ENCODE data around the gene EMC10.
"Not testable (repeated sequence)": the region's sequence is repeated elsewhere in the genome, so short reads cannot be mapped to it uniquely, and the experiment has no call there.

Gene EMC10

DNA sequence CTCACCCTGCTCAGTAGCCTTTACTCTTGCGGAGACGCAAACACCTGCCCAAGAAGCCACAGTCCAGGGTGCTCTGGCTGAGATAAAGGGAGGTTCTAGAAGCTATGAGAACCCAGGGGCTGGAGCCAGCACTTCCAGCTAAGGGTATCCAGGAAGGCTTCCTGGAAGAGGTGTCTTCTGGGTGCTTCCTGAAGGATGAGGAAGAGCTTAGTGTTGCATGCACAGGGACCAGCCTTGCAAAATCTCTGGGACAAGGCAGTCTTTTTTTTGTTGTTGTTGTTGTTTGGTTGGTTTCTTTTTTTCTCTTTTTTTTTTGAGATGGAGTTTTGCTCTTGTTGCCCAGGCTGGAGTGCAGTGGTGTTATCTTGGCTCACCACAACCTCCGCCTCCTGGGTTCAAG is 23.1 kb upstream of the EMC10 start:
- DNase-seq, result no peak

DNA sequence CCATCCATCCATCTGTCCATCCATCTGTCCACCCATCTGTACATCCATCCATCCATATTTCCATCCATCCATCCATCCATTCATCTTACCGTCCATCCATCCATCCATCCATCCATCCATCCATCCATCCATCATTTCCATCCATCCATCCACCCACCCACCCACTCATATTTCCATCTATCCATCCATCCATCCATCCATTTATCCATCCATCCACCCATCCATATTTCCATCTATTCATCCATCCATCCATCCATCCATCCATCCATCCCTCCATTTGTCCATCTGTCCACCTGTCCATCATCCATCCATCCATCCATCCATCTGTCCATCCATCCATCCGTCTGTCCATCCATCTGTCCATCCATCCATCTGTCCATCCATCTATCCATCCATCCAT is 20.3 kb upstream of the EMC10 start:
- no peak for DNase-seq

DNA sequence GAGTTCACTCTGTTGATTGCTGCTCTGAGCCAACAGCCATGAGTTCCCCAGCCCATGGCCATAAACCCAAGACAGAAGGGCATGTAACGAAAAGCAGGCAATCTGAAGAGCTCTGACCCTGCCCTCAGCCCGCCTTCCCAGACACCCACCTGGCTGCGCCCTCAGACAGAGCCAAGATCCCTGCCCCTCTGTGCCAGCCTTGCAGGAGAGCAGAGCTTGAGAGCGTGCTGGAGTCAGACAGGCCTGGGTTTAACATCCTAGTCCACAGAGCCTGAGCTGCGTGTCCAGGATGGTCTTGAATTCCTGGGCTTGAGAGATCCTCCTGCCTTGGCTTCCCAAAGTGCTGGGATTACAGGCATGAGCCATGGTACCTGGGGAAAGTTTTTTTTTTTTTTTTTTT is 19.0 kb upstream of the EMC10 start:
- DNase-seq, result no peak

DNA sequence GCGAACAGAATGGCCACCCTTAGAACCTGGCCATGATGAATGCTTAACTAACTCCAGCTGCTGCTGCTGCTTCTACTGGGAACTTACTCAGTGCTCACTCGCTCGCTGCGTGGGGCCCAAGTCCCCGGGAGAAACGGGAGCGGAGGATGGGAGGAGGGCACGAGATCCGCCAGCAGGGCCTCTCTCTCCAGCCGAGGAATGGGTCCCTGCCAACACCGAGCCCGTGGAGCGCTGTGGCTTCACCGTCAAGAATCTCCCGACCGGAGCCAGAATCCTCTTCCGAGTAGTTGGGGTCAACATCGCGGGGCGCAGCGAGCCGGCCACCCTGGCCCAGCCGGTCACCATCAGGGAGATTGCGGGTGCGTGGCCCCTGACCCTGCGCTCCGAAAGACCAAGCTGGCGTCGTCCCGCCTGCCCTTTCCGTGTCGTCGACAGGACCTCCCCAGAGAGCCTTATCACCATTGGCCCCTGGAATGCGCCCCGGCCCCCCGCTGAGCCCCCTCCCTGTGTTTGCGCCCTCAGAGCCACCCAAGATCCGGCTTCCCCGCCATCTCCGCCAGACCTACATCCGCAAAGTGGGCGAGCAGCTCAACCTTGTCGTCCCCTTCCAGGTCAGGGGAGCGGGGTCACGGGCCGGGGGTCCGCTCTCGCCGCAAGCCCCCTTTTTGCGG is 17.8 kb upstream of the EMC10 start:
- no peak for DNase-seq

DNA sequence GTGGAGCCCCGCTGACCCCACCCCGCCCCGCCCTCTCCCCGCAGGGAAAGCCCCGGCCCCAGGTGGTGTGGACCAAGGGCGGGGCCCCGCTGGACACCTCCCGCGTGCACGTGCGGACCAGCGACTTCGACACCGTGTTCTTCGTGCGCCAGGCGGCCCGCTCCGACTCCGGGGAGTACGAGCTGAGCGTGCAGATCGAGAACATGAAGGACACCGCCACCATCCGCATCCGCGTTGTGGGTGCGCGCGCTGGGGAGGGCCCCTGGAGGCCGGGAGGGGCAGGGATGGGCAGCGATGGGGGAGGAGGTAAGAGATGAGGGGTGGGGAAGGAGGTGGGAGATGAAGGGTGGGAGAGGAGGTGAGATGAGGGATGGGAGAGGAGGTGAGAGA is 17.2 kb upstream of the EMC10 start:
- DNase-seq, result no peak

DNA sequence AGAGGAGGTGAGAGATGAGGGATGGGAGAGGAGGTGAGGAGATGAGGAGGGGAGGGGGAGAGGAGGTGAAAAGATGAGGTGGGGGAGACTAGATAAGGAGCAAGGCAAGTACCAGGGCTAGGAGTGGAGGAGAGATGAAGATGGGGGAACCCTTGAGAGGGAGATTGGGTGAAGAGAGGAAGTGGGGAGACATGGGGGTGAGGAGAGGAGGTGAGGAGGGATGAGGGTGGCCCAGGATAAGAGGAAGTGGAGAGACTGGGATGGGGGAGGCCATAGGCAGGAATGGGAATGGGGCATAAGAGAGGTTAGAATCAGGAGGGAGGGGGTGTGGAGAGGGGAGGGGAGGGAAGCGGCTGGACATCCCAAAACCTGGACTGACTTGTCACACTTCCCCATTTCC is 16.7 kb upstream of the EMC10 start:
- DNase-seq, result no peak

DNA sequence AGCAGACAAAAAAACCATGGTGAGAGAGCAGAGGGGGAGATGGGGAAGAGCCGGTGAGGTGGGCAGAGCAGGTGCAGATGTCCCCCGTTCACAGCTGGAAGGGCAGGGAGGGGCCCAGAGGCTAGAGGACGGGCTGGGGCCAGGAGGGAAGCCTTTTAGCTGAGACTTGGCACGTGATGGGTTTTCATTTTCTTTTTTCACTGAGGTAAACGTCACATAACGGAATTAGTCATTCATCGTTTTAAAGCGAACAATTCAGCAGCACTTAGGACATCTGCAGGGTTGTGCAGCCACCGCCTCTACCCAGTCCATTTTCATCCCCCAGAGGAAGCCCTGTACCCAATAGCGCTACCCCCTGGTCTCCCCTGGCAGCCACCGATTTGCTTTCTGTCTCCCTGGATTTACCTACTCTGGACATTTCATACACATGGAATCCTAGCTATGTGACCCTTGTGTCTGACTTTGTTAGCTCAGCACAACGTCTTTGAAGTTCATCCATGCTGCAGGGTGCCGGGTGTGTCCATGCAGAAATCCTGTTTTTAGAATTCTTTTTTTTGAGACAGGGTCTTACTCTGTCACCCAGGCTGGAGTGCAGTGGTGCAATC is 16.0 kb upstream of the EMC10 start:
- no peak for DNase-seq

DNA sequence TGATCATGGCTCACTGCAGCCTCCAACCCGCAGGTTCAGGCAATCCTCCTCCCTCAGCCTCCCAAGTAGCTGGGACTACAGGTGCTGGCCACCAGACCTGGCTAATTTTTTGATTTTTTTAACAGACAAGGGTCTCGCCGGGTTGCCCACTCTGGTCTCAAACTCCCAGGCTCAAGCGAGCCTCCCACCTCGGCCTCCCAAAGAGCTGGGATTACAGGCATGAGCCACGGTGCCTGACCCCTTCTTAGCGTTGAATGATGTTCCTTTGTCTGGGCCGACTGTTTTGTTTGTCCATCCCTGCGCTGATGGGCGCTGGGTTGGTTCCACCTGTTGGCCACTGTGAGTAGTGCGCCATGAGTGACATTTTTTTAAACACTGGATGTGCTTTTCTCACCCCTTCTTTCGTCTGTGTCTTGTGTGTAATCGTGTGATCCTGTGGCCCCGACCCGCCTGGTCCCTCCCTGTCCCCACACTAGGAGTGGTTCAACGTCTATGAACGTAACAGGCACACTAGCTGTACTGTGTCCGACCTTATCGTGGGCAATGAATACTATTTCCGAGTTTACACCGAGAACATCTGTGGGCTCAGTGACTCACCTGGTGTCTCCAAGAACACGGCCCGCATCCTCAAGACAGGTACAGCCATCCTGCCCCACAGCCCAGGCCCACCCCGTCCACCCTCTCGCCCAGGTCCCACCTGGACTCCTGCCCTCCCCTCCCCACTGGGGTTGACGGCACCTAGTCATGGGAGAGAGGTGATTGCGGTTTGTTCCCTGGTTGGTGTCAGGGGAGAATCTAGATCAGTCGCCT is 15.0 kb upstream of the EMC10 start:
- DNase-seq, result no peak

DNA sequence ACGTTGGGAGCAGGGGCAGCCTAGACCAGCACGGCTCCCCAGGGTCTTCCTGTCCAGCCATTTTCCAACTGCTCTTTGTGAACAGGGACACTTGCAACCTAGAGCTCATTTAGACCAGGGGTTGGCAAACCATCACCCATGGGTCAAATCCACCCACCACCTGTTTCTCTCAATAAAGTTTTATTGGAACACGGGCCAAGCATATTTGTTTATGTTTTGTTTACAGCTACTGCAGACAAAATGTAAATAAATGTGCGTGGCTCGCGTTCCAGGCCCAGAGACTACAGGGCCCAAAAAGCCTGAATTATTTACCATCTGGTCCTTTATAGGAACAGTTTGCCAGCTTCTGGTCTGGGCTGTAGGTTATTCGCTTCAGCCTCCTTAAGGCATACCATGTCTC is 13.3 kb upstream of the EMC10 start:
- no peak for DNase-seq

DNA sequence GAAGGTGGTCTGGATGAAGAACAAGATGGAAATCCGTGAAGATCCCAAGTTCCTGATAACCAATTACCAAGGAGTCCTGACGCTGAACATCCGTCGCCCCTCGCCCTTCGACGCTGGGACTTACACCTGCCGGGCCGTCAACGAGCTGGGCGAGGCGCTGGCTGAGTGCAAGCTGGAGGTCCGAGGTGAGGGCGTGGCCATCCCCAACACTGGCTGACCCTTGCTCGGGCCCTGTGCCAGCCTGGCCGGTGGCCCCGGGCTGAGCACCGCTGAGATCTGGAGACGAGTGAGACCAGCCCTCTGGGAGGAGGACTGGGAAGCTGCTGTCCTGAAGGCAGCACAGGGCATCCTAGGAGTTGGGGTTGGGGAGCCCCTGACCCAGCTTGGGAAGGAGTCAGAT is 12.0 kb upstream of the EMC10 start:
- no peak for DNase-seq

DNA sequence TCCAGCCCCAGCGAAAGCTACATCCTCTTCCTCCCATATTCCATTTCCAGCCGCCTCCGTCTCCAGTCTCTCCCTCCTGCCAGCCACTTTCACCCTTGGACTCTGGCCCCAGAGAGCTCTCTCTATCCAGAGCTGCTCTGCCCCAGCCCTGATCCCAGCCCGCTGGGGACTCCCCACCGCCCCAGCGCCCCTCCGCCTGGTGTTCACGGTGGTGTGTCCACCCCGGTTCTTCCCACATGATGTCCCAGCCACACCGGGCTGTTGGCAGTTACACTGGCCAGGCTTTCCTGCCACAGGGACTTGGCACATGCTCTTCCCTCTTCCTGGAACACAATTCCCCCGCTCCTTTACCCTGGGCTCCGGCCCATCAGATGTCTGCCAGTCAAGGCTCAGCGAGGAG is 11.3 kb upstream of the EMC10 start:
- DNase-seq, result no peak

DNA sequence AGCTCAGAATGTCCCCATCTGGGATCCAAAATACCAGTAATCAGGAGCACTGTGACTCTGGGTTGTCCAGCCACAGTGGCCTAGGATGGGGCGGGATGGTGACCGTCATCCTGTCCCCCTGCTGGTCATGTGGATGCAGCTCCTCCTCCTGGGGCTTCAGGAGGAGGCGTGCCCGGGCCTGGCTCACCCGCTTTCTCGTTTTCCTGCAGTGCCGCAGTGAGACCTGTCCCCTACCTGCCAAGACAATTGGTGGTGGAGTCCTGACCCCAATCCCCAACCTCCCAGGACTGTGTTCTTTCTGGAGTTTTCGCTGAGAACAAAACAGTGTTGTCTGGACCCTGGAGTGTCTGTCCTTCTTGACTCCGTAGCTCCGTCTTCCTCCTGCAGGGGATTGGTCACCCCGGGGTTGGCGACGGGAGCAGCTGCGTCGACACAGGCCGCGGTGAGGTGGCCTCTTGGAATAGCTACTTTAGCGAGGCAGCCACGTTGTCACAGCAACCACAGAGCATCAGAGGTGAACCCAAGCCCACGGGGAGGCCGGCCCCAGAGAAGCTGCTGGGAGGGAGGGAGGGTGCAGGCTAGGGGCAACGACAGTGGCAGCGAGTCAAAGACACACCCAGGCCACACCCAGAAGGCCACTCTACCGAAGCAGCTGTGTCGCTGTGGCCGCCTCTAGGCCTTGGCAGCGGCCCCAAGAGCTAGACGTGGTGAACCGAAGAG is 10.2 kb upstream of the EMC10 start:
- no peak for DNase-seq

DNA sequence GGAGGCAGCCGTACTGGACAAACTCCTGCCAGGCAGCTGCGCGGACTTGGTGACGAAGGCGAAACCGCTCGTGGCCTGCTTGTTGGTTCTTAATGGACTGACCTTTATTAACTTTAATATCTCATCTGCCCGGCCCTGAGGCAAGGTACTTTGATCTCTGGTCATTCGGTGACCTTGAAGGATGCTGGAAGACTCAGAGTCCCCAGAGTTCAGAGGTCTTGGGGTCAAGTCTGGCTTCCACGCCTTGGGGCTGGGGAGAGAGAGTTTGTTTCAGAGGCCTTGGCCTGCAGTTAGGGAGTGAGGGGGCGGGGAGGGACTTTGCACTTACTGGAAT is 9.6 kb upstream of the EMC10 start:
- no peak for DNase-seq

DNA sequence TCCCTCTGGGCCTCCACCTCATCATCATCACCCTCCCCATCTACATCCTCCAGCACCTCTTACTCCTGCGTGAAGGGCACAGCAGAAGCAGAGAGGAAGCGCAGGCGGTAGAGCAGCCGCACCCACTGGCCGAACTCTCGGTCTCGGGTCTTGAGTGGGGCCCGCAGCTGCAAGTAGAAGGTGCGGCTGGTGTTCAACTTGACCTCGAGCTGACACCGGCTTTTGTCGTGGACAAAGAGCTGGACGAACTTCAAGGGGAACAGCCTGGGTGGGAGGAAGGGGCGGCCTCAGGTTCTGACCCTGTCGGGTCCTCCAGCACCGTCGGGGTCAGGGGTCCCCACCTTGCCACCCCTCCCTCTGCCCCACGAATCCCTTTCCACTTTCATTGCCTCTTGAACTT is 8.7 kb upstream of the EMC10 start:
- DNase-seq, result no peak

DNA sequence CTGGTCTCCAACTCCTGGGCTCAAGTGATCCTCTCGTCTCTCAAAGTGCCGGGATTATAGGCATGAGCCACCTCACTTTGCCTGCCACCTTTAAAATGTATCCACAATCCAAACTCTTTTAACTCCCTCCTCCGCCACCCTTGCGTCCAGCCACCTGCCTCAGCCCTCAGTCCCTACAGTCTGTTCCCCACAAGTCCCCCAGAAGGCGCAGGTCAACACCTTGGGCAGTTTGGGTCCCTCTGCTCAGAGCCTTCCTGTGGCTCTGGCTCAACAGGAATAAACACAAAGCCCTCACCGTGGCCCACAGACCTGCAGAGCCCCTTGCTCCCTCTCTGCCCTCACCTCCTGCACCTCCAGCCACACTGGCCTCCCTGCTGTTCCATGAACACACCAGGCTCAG is 7.5 kb upstream of the EMC10 start:
- DNase-seq, result no peak

DNA sequence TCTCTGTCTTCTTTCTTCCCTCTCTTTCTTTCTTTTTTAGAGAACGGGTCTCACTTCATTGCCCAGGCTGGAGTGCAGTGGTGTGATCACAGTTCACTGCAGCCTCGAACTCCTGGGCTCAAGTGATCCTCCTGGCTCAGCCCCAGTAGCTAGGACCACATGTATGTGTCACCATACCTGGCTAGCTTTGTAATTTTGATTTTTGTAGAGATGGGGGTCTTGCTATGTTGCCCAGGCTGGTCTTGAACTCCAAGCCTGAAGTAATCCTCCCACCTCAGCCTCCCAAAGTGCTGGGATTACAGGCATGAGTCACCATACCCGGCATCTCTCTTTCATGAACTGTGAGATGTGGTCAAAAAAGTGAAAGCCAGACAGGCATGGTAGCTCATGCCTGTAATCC is 3.0 kb upstream of the EMC10 start:
- DNase-seq, result not testable (repeated sequence)

DNA sequence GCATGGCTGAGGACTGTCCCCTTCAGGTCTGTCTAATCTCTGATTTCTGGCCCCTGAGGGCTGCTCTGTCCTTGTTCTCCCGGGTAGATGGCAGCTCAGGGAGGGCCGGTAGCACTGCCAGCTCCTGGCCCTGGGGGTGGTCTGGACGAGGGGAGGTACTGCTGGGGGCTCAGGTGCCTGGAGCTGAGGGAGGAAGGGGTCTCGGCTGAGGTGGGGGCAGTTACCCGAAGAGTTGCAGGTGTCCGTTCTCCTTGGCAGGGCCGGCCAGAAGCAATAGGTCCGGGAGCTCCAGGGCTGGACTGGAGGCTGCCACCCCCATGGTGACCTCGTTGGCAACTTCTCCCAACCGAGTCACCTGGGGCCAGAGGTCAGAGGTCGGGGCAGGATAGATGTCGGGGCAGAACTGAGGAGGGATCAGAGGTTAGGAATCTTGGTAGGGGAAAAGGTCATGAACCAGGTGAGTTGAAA is 1.2 kb upstream of the EMC10 start:
- DNase-seq, result no peak

DNA sequence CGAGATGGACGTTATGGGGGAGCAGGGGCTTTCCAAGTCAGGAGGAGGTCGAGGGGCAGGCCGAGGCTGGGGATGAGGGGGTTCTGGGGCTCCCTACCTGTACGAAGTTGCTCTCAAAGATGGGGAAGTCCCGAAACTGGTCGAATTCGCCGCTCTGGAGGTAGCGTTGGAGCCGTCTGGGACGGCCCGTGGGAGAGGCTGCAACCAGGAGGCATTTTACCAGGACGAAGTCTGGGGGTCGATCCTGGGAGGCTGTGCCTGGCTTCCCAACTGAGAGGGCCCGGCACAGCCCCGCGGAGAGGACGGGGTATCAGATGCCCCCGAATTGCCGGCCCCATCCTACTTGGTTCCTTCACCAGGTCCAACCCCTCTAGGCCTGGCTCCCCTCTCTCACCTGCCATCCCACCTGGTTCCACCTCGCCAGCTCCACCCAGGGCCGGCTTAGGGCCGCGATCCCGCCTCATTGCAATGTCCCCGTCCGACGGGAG is 527 bp upstream of the EMC10 start:
- DNase-seq, result no peak

DNA sequence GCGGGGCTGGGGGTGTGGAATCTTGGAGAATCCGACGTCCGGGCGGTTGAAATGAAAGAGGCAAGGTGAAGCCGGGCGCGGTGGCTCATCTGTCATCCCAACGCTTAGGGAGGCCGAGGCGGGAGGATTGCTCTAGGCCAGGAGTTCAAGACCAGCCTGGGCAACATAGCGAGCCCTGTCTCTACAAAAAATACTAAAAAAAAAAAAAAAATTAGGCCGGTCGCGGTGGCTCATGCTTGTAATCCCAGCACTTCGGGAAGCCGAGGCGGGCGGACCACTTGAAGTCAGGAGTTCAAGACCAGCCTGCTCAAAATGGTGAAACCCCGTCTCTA is 566 bp downstream of the EMC10 start:
- no peak for DNase-seq

DNA sequence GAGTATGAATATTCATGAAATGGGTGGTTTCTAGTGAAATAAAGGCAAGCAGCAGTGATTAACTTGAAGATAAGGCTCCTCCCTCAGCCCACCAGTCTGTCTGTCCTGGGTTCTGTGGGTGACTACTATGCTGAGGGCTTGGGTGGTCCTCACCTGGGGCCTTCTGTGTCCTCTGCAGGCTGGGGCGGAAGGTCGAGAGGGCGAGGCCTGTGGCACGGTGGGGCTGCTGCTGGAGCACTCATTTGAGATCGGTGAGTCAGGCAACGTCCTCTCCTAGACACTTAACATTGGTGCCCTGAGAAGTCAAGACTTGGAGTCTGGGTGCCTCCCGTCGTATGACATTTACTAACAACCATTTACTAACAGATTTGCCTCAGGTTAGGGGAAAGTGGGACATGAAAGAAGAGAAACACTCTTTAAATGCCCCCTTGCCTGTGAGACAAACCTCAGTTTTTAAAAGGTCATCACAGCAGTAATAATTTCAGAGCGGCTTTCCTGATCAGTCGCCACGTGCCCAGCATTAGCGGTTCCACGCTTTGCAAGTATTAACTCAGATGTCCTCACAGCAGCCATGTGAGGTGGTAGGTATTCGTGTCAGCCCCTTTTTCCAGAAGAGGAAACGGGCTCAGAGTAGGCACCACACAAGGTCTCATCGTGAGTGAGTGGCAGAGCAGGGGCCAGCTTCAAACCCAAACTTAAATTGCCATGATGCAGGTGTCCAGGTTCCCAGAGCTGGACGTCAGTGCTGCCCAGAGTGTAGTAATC is 1.6 kb downstream of the EMC10 start:
- DNase-seq, result no peak

DNA sequence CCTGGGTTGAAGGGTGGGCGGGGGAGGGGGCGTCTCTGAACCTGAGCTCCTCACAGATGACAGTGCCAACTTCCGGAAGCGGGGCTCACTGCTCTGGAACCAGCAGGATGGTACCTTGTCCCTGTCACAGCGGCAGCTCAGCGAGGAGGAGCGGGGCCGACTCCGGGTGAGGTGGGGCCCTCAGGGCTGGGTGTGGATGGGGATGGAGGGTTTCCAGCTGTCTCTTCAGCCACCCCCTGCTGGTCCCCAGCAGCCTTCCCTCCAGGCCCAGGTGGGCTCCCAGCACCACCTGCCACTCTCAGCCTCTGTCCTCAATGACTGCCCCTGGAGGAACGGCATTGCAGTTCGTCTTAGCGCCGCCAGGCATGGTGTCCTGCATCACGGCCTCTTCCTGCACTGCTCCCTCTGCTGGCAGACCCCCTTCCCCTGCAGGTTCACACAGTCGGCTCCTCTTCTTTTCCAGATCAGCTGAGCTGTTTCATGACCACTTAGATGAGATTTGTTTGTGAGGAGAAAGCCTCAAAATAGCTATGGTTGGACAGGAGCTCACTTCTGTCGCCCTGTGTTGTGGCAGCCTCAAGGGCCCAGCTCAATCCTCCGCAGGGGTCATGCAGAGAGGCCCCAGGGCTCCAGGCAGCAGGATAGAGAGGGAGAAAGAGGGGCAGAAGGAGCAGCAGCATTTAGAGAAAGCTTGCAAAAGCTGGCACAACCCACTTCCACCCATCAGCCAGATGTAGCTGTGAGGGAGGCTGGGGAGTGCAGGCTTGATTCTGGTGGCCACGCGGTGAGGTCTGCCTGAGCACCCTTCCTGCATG is 2.8 kb downstream of the EMC10 start:
- DNase-seq, result no peak

DNA sequence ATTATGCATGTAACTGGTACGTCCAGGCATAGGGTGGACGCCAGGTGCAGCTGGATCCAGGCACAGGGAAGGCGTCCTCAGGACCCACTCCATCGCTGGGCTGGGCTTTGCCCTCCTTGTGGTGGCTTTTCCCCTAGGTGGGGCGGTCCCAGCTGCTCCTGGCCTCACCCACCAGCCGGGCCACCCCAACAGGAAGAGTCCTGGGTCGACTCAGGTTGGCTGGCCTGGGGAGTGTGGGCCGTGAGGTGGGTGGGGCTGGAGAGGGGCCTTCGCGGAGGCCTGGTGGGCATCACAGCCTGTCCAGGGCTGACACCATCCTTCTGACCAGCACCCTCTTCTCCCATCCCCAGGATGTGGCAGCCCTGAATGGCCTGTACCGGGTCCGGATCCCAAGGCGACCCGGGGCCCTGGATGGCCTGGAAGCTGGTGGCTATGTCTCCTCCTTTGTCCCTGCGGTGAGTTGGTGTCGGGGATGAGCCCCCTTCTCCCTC is 3.5 kb downstream of the EMC10 start:
- no peak for DNase-seq
